ENCODE data around the gene COL4A1.

GRCh38 chr13:110236431-110236830, 70.5 kb downstream of the COL4A1 start:
- TF ChIP-seq POLR2A (IDR thresholded peaks at IDR 0.05; ENCODE audit: low read length) (no peak), RAD21 (conservative IDR thresholded peaks at IDR 0.05 in 1 of 2, IDR thresholded peaks at IDR 0.05 in 1 of 2) (no peak), HDAC2 (IDR thresholded peaks at IDR 0.05) (no peak), SMC3 (IDR thresholded peaks at IDR 0.05) (no peak), JUN (IDR thresholded peaks at IDR 0.05) (no peak)
- TF ChIP-seq, protein P1, sequence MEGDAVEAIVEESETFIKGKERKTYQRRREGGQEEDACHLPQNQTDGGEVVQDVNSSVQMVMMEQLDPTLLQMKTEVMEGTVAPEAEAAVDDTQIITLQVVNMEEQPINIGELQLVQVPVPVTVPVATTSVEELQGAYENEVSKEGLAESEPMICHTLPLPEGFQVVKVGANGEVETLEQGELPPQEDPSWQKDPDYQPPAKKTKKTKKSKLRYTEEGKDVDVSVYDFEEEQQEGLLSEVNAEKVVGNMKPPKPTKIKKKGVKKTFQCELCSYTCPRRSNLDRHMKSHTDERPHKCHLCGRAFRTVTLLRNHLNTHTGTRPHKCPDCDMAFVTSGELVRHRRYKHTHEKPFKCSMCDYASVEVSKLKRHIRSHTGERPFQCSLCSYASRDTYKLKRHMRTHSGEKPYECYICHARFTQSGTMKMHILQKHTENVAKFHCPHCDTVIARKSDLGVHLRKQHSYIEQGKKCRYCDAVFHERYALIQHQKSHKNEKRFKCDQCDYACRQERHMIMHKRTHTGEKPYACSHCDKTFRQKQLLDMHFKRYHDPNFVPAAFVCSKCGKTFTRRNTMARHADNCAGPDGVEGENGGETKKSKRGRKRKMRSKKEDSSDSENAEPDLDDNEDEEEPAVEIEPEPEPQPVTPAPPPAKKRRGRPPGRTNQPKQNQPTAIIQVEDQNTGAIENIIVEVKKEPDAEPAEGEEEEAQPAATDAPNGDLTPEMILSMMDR (IDR thresholded peaks at IDR 0.05), result no peak

Data from A549 (cell line).